Measurements from ENCODE around the gene LIPE. TPM values are rescaled to one million over a fixed set of nuclear protein-coding genes. Genes with fewer than 3 reads are reported as not detected.

LIPE gene
- total RNA-seq, 4 donors from 2014 or later: 9.5 to 26.0 TPM; not detected in 2

DNA sequence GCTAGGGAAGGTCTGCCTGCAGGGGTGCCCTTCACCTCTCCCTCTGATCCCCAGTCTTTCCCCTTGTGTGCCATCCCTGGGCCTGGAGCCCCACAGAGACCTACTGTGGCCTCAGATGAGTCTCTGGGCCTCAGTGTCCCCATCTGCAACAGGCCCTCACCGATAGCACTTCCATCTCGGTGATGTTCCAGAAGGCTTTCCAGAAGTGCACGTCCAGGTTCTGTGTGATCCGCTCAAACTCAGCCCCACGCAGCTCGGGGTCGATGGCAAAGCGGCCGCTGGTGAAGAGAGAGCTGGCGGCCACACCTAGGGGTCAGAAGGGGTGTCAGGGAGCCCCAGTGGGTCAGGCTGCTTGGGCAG, 19.4 kb downstream of the LIPE start:
- TF ChIP-seq, protein P1, sequence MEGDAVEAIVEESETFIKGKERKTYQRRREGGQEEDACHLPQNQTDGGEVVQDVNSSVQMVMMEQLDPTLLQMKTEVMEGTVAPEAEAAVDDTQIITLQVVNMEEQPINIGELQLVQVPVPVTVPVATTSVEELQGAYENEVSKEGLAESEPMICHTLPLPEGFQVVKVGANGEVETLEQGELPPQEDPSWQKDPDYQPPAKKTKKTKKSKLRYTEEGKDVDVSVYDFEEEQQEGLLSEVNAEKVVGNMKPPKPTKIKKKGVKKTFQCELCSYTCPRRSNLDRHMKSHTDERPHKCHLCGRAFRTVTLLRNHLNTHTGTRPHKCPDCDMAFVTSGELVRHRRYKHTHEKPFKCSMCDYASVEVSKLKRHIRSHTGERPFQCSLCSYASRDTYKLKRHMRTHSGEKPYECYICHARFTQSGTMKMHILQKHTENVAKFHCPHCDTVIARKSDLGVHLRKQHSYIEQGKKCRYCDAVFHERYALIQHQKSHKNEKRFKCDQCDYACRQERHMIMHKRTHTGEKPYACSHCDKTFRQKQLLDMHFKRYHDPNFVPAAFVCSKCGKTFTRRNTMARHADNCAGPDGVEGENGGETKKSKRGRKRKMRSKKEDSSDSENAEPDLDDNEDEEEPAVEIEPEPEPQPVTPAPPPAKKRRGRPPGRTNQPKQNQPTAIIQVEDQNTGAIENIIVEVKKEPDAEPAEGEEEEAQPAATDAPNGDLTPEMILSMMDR (IDR thresholded peaks at IDR 0.05): no peak
- TF ChIP-seq POLR2A (IDR thresholded peaks at IDR 0.05): no peak
- H3K36me3 ChIP-seq: no peaks in the 10 kb centered on the region

DNA sequence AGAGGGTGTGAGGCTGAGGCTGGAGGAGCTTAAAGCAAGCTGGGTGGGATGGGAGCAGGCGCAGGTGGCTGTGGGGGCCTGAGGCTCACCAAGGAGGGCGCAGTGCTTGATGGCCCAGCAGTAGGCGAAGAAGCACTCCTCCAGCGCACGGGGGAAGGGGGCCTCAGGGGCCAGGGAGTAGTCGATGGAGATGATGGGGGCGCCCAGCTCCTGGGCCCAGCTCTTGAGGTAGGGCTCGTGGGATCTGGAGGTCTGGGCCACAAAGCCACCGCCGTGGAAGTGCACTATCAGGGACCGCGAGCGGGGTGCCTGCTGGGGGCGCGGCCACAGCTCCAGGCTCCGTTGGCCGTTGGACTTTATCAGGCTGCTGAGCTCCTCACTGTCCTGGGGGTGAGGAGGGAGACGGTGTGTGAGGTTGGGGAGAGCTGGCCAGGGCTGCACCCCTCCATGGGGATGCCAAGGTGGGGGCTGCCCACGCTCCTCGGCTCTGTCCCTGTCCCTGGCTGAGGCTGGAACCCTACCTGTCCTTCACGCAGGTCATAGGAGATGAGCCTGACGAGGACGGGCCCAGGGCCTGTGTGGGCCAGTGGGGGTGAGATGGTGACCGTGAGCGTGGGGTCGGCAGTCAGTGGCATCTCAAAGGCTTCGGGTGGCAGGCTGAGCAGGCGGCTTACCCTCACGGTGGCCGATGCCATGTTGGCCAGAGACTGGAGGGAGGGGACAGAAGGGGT, 19.9 kb downstream of the LIPE start:
- no peaks in the 10 kb centered on the region for H3K9me3 ChIP-seq
- intact Hi-C loops (cut with DNase I; ENCODE audit: low total_unique reads): no loop called here
- no peaks in the 10 kb centered on the region for H3K36me3 ChIP-seq
- TF ChIP-seq, protein P1 (IDR thresholded peaks at IDR 0.05): no peak
- no peak for TF ChIP-seq POLR2A (IDR thresholded peaks at IDR 0.05)
- H3K4me1 ChIP-seq: no peaks in the 10 kb centered on the region
- H3K27ac ChIP-seq: no peak overlapping the region
- no peak overlapping the region for H3K4me3 ChIP-seq
- no peak for DNase-seq
- no peaks in the 10 kb centered on the region for H3K27me3 ChIP-seq

More for the DNA sequence above, 19.4 kb downstream of the LIPE start:
- no peak overlapping the region for H3K4me3 ChIP-seq
- intact Hi-C loops (cut with DNase I; ENCODE audit: low total_unique reads): no loop called here
- H3K4me1 ChIP-seq: no peaks in the 10 kb centered on the region
- H3K27ac ChIP-seq: no peak overlapping the region
- H3K27me3 ChIP-seq: no peaks in the 10 kb centered on the region
- DNase-seq: no peak
- H3K9me3 ChIP-seq: no peaks in the 10 kb centered on the region

DNA sequence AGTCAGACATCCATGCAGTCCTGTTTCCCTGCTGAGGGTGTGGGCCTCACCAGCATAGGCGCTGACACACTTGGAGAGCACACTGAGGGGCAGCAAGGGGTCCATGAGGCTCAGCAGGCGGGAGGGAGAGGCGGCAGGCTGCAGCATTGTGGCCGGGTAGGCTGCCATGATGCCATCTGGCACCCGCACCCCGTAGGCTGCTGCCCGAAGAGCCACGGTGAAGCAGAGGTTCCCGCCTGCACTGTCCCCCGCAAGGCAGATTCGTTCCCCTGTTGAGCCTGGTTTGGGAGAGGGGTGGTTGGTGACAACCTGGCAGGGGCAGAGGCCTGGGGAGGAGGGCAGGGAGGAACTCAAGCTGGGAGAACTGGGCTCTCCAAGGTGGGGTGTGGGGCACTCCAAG, 21.1 kb downstream of the LIPE start:
- Histone ChIP-seq H3K27ac (no peak overlapping the region), H3K4me1 (no peaks in the 10 kb centered on the region), H3K27me3 (no peaks in the 10 kb centered on the region), H3K9me3 (no peaks in the 10 kb centered on the region), H3K4me3 (no peak overlapping the region), H3K36me3 (no peaks in the 10 kb centered on the region)
- intact Hi-C loops (cut with DNase I; ENCODE audit: low total_unique reads): no loop called here
- DNase-seq: no peak
- no peak for TF ChIP-seq POLR2A (IDR thresholded peaks at IDR 0.05)
- TF ChIP-seq, protein P1 (IDR thresholded peaks at IDR 0.05): no peak

DNA sequence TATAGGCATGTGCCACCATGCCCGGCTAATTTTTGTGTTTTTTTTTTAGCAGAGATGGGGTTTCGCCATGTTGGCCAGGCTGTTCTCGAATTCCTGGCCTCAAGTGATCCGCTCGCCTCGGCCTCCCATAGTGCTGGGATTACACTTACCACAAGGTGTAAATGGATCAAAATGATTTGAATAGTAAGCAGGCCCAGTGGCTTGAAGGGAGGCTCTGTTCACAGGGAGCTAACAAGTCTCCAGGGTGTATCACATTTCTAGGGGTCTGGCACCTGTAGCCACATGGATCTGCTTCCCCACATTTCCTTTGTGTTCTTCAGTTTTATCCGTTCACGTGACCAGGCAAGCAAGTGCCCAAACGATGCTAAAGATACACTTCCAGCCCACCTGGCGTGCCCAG, 23.6 kb downstream of the LIPE start:
- H3K4me3 ChIP-seq: no peak overlapping the region
- H3K27ac ChIP-seq: no peak overlapping the region
- no peaks in the 10 kb centered on the region for H3K36me3 ChIP-seq
- no peak for DNase-seq
- TF ChIP-seq, protein P1 (IDR thresholded peaks at IDR 0.05): no peak
- intact Hi-C loops (cut with DNase I; ENCODE audit: low total_unique reads): no loop called here
- no peaks in the 10 kb centered on the region for H3K9me3 ChIP-seq
- H3K27me3 ChIP-seq: no peaks in the 10 kb centered on the region
- H3K4me1 ChIP-seq: no peaks in the 10 kb centered on the region

DNA sequence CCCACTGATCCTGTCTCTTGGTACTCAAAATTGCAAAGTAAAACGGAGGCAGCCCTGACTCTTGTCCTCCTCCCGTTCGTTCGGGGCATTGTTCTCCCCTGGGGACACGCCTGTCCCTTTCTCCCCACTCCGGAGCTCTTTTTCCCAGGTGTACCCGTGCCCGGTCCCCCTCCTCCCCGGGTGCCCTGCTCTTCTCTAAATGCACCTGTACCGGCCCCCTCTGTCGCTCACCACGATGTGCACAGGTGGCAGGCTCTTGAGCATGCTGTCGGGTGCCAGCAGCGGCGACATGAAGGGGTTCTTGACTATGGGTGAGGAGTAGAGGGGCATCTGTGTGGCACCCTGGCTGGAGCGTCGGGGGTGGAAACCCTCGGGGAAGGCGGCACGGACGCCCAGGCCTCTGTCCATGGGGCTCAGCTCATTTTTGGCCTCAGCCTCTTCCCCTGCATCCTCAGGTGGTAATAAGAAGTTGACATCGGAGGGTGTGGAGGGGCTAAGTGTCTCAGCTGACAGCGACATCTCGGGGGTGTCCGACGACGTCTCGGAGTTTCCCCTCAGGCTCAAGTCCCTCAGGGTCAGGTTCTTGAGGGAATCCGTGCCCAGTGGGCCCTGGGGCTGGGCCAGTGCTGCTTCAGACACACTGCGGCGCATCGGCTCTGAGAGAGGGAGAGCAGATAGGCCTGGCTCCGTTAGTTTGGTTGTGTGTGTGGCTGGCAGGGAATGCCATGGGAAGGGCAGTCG, 24.6 kb downstream of the LIPE start:
- Histone ChIP-seq H3K4me3 (peak overlapping the region; percentile 56 to 62), H3K4me1 (peaks cover 2 to 5% of the 10 kb centered on the region in 2 donors), H3K27ac (peak overlapping the region; percentile 47 to 74), H3K36me3 (no peaks in the 10 kb centered on the region), H3K9me3 (no peaks in the 10 kb centered on the region), H3K27me3 (no peaks in the 10 kb centered on the region)
- no peak for TF ChIP-seq POLR2A (IDR thresholded peaks at IDR 0.05)
- TF ChIP-seq, protein P1 (IDR thresholded peaks at IDR 0.05): no peak
- intact Hi-C loops (cut with DNase I; ENCODE audit: low total_unique reads): no loop called here
- no peak for DNase-seq

Measured in uterus (tissue), 4 donors.